Fibroblast of skin of back (primary cell): ENCODE results near the gene HOXA3.

Experiments used
- DNase-seq: peaks from one replicate; pipeline ENCODE4 v3.0.0-alpha.2; 2013

Gene HOXA3

DNA sequence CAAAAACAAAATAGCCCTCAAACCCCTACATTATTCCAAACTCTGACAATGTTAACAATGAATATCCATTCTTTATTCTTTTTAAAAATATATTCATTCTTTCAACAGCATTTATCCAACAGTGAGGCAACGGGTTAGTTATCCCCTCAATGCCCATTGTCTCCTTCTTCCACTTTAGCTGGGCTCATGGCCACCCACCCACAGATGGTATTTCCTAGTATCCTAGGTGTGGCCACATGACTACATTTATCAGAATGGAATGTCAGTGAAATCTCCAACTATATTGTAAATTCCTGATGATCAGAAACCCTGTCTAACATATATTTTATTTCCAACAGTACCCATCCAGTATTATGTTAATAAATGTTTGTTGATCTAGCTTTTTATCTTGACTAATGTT lies 70.2 kb downstream of the HOXA3 start:
- no peak for DNase-seq

DNA sequence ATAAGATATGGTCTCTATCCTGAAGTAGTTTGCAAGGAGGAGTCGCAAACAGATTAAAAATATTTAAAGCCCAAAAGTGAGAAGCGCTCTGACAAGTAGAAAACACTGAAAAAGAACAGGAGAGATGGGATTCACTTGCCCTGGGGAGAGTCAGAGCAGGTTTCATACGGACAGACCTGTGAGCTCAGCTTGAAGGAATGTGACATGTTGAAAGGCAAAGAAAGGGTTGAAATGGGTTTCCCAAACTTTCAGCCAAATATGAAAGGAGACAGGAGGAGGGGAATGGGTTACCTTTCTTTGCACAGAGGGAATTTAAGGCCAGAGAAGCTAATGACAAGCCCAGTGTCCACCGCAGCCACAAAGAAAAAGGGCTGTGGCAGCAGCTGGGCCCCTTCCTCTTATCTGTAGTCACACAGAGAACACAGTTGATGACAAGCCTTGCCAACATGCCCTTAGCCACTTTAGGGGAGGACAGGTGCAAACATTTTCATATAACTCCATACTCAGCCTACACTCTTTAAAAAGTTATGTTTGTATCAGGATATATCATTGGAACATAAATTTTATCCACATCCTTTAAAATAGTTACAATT lies 71.4 kb downstream of the HOXA3 start:
- DNase-seq, result no peak

DNA sequence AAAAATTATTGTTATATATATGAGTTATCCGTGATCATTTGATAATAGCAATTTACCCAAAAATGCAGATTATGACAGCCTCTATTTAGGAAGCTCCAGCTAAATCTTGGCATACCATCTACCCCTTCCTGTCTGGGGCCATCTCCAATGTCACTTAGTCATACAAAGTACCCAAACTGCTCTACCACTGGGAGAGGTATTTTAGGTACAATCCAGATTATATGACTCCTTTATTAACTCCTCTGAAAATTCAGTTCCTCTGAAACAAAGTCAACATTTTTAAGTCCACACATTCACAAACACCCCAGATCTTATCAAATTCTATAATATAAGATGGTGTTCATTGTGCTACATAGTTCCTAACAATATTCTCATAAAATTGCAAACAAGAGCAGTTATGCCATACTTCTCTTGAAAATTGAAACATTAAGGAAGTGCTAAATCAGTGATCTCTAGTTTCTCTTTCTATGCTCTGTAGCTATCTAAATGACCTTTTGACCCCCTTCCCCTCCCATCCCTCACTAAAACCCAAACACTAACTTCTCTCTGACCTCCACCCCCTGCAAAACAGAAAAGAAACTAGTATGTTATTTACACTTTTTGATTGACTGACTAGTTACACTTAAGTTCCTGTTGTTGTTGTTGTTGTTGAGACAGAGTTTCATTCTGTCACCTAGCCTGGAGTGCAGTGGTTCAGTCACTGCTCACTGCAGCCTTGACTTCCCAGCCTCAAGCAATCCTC lies 73.0 kb downstream of the HOXA3 start:
- DNase-seq, result no peak

DNA sequence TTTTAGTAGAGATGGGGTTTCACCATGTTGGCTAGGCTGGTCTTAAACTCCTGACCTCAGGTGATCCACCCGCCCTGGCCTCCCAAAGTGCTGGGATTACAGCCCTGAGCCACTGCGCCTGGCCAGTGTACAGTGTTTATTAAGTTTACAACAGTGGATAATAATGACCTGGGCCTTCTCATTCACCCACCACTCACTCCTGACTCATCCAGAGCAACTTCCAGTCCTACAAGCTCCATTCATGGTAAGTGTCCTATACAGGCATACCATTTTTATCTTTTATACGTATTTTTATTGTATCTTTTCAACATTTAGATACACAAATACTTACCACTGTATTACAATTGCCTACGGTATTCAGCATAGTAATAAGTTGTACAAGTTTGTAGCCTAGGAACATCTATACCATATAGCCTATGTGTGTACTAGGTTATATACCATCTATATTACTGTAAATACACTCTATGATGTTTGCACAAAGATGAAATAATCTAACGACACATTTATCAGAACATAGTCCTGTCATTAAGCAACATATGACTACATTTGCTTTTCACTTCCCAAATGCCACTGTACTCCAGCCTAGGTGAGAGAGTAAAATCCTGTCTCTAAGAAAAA lies 73.7 kb downstream of the HOXA3 start:
- no peak for DNase-seq

DNA sequence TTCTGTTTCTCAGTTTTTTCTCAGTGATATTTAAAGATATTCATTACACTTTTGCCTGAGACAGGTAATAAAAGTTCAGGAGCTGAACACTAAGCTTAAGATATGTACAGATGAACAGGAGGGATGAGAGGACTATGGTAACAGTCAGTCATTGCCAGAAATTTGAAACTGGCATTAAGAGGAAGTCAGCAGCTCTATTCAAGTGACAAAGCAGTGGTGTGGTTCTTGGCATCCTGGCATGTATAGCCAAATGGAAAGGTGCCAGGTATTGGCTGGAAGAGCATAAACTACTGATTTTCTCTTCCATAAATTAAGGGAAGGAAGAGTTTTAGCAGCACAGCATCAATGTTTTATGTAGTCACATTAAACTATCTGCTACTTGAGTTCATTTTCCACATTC lies 79.3 kb downstream of the HOXA3 start:
- DNase-seq, result no peak

DNA sequence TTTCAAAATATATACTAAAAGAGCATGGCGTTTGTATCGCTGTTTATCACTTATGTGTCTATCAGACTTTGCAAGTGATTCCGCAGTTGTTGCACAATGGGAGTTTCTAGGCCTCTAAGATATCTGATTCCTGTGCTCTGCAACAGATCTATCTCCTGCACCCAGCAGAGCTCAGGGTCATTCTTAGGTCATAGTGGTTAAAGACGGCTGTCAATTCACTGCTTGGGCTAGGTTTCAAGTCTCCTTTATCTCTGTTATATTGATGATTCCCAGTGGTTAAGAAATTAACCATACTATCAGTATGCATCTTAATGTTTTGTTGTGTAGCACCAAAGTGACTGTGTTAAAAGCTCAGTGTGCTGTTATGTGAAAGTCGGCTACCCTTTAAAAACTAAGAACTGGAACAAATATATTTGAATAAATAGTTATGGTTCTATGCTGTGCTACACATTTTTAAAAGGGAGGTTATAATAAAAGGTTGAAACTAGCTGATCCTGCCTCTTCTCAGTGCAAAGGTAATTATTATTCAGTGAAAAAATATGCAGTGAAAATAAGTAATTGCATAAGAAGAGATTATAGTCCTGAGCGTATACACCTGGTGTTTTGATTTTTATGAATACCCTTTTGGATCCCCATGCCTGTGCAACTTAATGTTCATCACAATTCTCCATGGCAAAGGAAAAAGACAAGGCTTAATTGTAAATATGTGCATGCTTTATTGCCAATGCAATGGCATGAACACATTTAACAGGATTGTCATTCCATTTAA lies 80.6 kb downstream of the HOXA3 start:
- no peak for DNase-seq

DNA sequence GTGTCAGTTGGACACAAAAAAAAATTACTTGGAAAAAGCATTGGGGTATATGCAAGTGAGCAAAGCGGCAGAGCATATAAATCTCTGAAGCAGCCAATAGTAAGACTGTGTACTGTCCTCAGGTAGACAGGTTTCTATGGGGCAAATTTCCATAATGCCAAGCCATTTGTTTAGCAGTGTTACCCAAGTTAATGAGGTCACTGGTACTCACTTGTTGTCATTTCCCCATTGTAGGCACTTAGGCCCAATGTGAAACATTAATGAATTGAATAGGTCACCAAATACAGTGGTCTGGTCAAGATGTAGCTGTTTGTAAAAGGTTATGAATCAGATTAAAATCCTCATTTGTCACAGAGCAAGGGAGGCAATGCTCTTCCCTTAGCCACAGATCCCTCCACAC lies 84.1 kb downstream of the HOXA3 start:
- no peak for DNase-seq

DNA sequence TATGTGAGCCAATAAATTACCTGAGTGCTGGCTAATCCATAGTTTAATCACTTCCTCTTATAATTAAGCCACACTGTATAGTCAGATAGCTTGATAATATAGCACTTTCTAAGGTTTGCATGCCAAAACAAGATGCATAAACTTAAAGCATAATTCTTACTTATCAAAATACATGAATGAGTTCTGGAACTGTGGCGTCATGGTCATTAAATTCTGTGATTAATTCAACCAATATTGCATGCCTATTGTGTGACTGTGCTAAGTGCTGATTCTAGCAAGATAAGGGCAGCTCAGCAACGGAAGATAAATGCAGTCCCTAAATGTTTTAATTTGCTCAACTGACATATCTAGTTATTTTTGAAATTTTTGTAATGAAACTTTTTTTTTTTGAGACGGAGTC lies 86.2 kb downstream of the HOXA3 start:
- no peak for DNase-seq

DNA sequence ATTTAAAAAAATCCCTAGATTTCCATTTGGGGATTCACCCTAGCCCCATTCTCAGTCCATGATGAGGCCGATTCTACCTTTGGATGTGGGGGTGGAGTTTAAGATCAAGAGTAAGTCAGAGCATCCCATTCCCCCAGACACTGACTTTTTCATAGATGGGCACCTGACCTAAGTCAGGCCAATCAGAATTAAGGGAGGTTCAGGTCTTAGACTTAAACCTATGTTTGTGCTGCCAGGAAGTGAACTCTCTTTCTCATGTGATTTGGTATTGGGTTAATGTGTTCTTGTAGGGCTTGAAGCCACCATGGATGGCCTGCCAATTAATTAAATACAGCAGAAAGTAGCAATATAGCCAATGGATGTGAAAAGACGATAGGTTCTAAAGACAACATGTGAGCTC lies 86.7 kb downstream of the HOXA3 start:
- no peak for DNase-seq

DNA sequence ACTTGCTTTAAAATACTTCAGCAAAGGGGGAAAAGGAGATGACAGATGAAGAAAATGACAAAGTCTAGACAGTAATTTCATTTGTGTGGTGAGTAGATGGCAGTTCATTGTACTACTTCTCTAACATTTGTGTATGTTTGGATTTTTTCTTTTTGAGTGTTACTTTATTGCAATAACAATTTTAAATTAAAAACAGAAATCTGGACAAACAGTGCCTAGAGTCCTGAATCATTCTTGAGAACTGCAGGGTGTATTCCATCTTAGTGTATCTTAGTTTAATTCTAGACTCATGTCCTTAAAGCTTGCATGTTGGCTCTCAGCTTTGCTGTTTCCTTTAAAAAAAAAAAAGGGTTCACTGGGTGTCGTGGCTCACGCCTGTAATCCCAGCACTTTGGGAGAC lies 87.7 kb downstream of the HOXA3 start:
- DNase-seq, result no peak

DNA sequence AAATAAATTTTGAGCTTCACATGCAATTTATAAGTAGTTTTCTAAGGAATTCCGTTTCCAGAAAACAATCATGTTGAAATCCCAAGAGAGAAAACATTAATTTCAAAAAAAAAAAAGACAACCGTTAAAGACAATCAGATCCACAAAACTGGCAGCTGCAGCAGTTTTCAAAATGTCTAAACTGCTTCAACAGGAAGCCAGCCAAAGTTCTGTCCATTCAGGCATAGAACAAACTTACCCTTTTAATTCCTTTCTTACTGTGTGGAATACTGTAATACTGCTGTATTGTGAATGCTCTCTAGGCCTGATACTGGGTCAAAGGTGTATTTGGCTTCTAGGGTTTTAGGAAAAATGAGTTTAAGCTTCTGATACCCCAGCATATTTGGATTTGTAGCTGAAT lies 88.2 kb downstream of the HOXA3 start:
- no peak for DNase-seq

DNA sequence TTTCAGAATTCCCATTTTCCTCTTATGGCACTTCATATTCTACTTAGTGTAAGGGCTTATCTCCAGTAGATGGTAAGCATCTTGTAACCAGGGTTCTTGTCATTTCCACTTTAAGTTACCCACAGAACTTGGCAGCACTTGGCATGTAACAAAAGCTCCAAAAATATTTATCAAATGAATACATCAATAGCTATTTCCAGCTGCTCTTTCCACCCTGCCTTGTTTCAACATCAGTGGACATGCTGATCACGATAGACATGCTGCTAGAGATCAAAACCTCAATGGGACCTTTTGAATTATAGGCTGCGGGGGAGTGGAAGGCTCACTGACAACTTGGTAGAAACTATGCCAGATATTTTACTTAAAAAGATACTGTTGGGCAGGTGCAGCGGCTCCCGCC lies 89.4 kb downstream of the HOXA3 start:
- DNase-seq, result no peak
